HCT116 (cell line): ENCODE data around the gene TOP1. TPM values are rescaled to one million over a fixed set of nuclear protein-coding genes. Genes with fewer than 3 reads are reported as not detected.
A peak's percentile ranks its signal among the peaks of the same experiment; 100 is the strongest.
"Not testable (repeated sequence)": the region's sequence is repeated elsewhere in the genome, so short reads cannot be mapped to it uniquely, and the experiment has no call there.

Experiments used
- ATAC-seq: fragments of 200-7000 bp; cut with Tn5 transposase; 2 replicates; pipeline ENCODE4 v1.9.1; 2020; ENCODE audit warnings: mild to moderate bottlenecking, moderate library complexity
- BruUV-seq: library from RNA; stranded (reverse); fragments of 400-500 nt; replicated peaks from 2 replicates; lab custom pipeline; 2021; lab: Mats Ljungman, UMichigan
- CTCF ChIA-PET: fragments of 300-600 bp; sonication (Branson Sonifier 250); formaldehyde crosslinking; loops from one replicate; lab custom pipeline; 2021; ENCODE audit warnings: antibody characterized with exemption; lab: Charles Lee
- POLR2A ChIA-PET: fragments of 300-600, 350-600 bp; sonication (Branson Sonifier 250); formaldehyde crosslinking; loops from one replicate; lab custom pipeline; 2021; ENCODE audit warnings: antibody characterized with exemption; lab: Charles Lee
- RAD21 ChIA-PET, 2 experiments: fragments of 300-600 bp; sonication (Branson Sonifier 250); formaldehyde crosslinking; loops; one replicate each; lab custom pipeline; 2023; ENCODE audit warnings: low total read pairs in 2 of 2; ENCODE audit not compliant: uncharacterized antibody in 2 of 2, unreplicated experiment in 2 of 2, low non-redundant PET in 1 of 2; lab: Charles Lee
- DNase-seq: peaks from one replicate; pipeline ENCODE4 v3.0.0-alpha.2; 2010; ENCODE audit warnings: low read depth, low spot score
- H2AFZ ChIP-seq: fragments of 200-600 bp; shearing (Covaris generic), sonication (generic); 2 replicates; pipeline ENCODE4 v1.6.1; 2017; ENCODE audit warnings: low read depth, mixed run types, mixed read lengths, antibody characterized with exemption, low read length; ENCODE audit not compliant: poor library complexity, severe bottlenecking
- H3K27ac ChIP-seq: 2 replicates; pipeline ENCODE4 v1.5.1; 2012; ENCODE audit warnings: low read depth, low read length
- H3K27me3 ChIP-seq: fragments of 200-600 bp; sonication (generic); 2 replicates; pipeline ENCODE4 v1.6.1; 2016; ENCODE audit warnings: mixed run types, low read length, mixed read lengths; ENCODE audit not compliant: insufficient read depth
- H3K36me3 ChIP-seq, 2 experiments: fragments of 200-500 bp in 1 of 2; fragments of 200-600 bp in 1 of 2; sonication (Bioruptor generic) in 1 of 2; sonication (generic) in 1 of 2; 2 replicates each; pipeline versions ENCODE4 v1.5.1 to v1.6.1; 2014 to 2016; ENCODE audit warnings: low read length in 2 of 2, inconsistent platforms in 1 of 2, mixed read lengths in 1 of 2, mixed run types in 1 of 2; ENCODE audit not compliant: insufficient read depth in 2 of 2, control insufficient read depth in 1 of 2
- H3K4me1 ChIP-seq, 2 experiments: fragments of 200-600 bp in 1 of 2; sonication (generic) in 1 of 2; 2 replicates each; pipeline versions ENCODE4 v1.5.1 to v1.6.1; 2012 to 2017; ENCODE audit warnings: low read length in 2 of 2, inconsistent platforms in 1 of 2, mild to moderate bottlenecking in 1 of 2, mixed read lengths in 1 of 2, mixed run types in 1 of 2, moderate library complexity in 1 of 2; ENCODE audit not compliant: insufficient read depth in 2 of 2, control insufficient read depth in 1 of 2
- H3K4me2 ChIP-seq: fragments of 200-600 bp; sonication (generic); 2 replicates; pipeline ENCODE4 v1.6.1; 2017; ENCODE audit warnings: mixed run types, low read length, mixed read lengths
- H3K4me3 ChIP-seq, 2 experiments: fragments of 200-600 bp in 1 of 2; sonication (generic) in 1 of 2; replicated peaks in 1 of 2; 2 replicates each; pipeline ENCODE4 v1.5.1; 2011 to 2016; ENCODE audit warnings: low read length in 2 of 2, control low read depth in 1 of 2, low read depth in 1 of 2, mild to moderate bottlenecking in 1 of 2, mixed read lengths in 1 of 2, mixed run types in 1 of 2
- H3K79me2 ChIP-seq: fragments of 200-600 bp; sonication (generic); 2 replicates; pipeline ENCODE4 v1.6.1; 2017; ENCODE audit warnings: mild to moderate bottlenecking, mixed run types, low read length, moderate library complexity, mixed read lengths; ENCODE audit not compliant: insufficient read depth
- H3K9ac ChIP-seq: fragments of 200-600 bp; sonication (generic); 2 replicates; pipeline ENCODE4 v1.6.1; 2016; ENCODE audit warnings: low read length, mixed read lengths
- H3K9me2 ChIP-seq: fragments of 200-600 bp; sonication (generic), shearing (Covaris generic); 2 replicates; pipeline ENCODE4 v1.6.1; 2017; ENCODE audit warnings: mixed run types, mild to moderate bottlenecking, moderate library complexity; ENCODE audit not compliant: insufficient read depth
- H3K9me3 ChIP-seq, 2 experiments: fragments of 200-500 bp in 1 of 2; fragments of 200-600 bp in 1 of 2; sonication (Bioruptor generic) in 1 of 2; sonication (generic) in 1 of 2; 2 replicates each; pipeline ENCODE4 v1.6.1; 2014 to 2017; ENCODE audit warnings: low read length in 2 of 2, mixed read lengths in 2 of 2, inconsistent platforms in 1 of 2, low read depth in 1 of 2, mild to moderate bottlenecking in 1 of 2, mixed run types in 1 of 2, moderate library complexity in 1 of 2; ENCODE audit not compliant: control insufficient read depth in 1 of 2, insufficient read depth in 1 of 2
- H4K20me1 ChIP-seq: fragments of 200-600 bp; sonication (generic), shearing (Covaris generic); 2 replicates; pipeline ENCODE4 v1.6.1; 2017; ENCODE audit warnings: mixed run types, mild to moderate bottlenecking, moderate library complexity; ENCODE audit not compliant: insufficient read depth
- CTCF ChIP-seq, 3 experiments: fragments of 200-600 bp in 1 of 3; sonication (generic) in 1 of 3; IDR thresholded peaks in 2 of 3; conservative IDR thresholded peaks in 1 of 3; 2 replicates each; pipeline ENCODE4 v1.5.1; 2012 to 2017; ENCODE audit warnings: low read depth in 2 of 3, low read length in 2 of 3, antibody characterized with exemption in 1 of 3, borderline replicate concordance in 1 of 3, control low read depth in 1 of 3, mild to moderate bottlenecking in 1 of 3, mixed read lengths in 1 of 3, mixed run types in 1 of 3, moderate library complexity in 1 of 3; ENCODE audit not compliant: insufficient read depth in 1 of 3
- ELF1 ChIP-seq: IDR thresholded peaks from 2 replicates; pipeline ENCODE4 v1.6.1; 2012; ENCODE audit warnings: low read depth, borderline replicate concordance
- SRF ChIP-seq: IDR thresholded peaks from 2 replicates; pipeline ENCODE4 v1.6.1; 2012; ENCODE audit warnings: low read depth
- YY1 ChIP-seq: IDR thresholded peaks from 2 replicates; pipeline ENCODE4 v1.6.1; 2011; ENCODE audit warnings: low read length, low read depth, moderate library complexity, mild to moderate bottlenecking; ENCODE audit not compliant: insufficient replicate concordance; ENCODE audit errors: extremely low read depth
- ZFX ChIP-seq: fragments of 450-650 bp; IDR thresholded peaks from 2 replicates; pipeline ENCODE4 v1.6.1; 2017
- intact Hi-C: fragments of 100-400 bp; cut with micrococcal nuclease; formaldehyde crosslinking; loops from 2 replicates; pipeline ENCODE4 v1.10.0; 2022
- total RNA-seq: library from RNA; stranded (reverse); gene quantifications from one replicate; pipeline ENCODE4 v1.2.1, GENCODE V29; 2021; ENCODE audit not compliant: unreplicated experiment

Gene TOP1
- total RNA-seq, 1 experiment from 2014 or later, result 190 TPM

GRCh38 chr20:41118159-41118558, 89.5 kb downstream of the TOP1 start:
- peak in 1 of 3 experiments; percentile 16; a peak in 2 of 6 replicates for TF ChIP-seq CTCF (IDR thresholded peaks at IDR 0.05 in 2 of 3, conservative IDR thresholded peaks at IDR 0.05 in 1 of 3; ENCODE audit: borderline replicate concordance in 1 of 3, insufficient read depth in 1 of 3, low read depth in 2 of 3, low read length in 2 of 3)
- TF ChIP-seq, all 23 proteins: peak for 1; not testable (repeated sequence) for 22
- H3K9me2 ChIP-seq, H3K27me3 ChIP-seq, H3K9ac ChIP-seq, H3K27ac ChIP-seq, DNase-seq, H3K4me3 ChIP-seq, H3K4me1 ChIP-seq, H3K79me2 ChIP-seq, intact Hi-C loops, H3K9me3 ChIP-seq, H3K4me2 ChIP-seq, POLR2A ChIA-PET, H2AFZ ChIP-seq, BruUV-seq: not testable (repeated sequence)
- H4K20me1 ChIP-seq, result peaks cover 10% of the 10 kb centered on the region; the same call in 1 of the 2 replicates
- peaks cover 79 to 86% of the 10 kb centered on the region in 2 experiments for H3K36me3 ChIP-seq
- ATAC-seq, result peak; percentile 49; the same call in 1 of the 2 replicates
- RAD21 ChIA-PET, result interaction anchor here in 1 of 2 experiments (1.0 kb wide), 1 partner anchor 127 kb away, joined by 3 read pairs; no protein-coding TSS in a partner anchor
- CTCF ChIA-PET, result interaction anchor here (2.4 kb wide), 1 partner anchor 17 kb away, joined by 11 read pairs; no protein-coding TSS in a partner anchor

- Histone ChIP-seq H3K9me3 (no peaks in the 10 kb centered on the region), H3K79me2 (no peaks in the 10 kb centered on the region), H3K4me3 (no peak overlapping the region), H3K4me2 (no peak overlapping the region), H2AFZ (no peak overlapping the region), H3K27me3 (no peaks in the 10 kb centered on the region), H3K27ac (no peak overlapping the region), H3K4me1 (no peaks in the 10 kb centered on the region), H3K9ac (no peak overlapping the region), H3K36me3 (peaks cover 74 to 88% of the 10 kb centered on the region in 2 experiments), H4K20me1 (peaks cover 11% of the 10 kb centered on the region; the same call in 1 of the 2 replicates), H3K9me2 (no peaks in the 10 kb centered on the region)
- no peak for DNase-seq
- TSS peak; percentile 22 for BruUV-seq
- ChIA-PET POLR2A (no interaction called here), CTCF (interaction anchor here (2.4 kb wide), 1 partner anchor 16 kb away, joined by 11 read pairs; no protein-coding TSS in a partner anchor), RAD21 (interaction anchor here in 1 of 2 experiments (1.0 kb wide), 1 partner anchor 128 kb away, joined by 3 read pairs; no protein-coding TSS in a partner anchor)
- intact Hi-C loops, result no loop called here
- TF ChIP-seq SRF (no peak), ZFX (no peak), YY1 (no peak), ELF1 (no peak)
- no peak for ATAC-seq
Measured at GRCh38 chr20:41118632-41119031, 90.0 kb downstream of the TOP1 start.
